ENCODE measurements around the gene FLCN. TPM values are rescaled to one million over a fixed set of nuclear protein-coding genes. Genes with fewer than 3 reads are reported as not detected.

The FLCN gene
- polyA plus RNA-seq, 1 donor from 2014 or later = 34.0 TPM

- Histone ChIP-seq H3K27me3 (ENCODE audit: insufficient read depth, low read depth, low read length) (no peaks in the 10 kb centered on the region), H3K36me3 (ENCODE audit: insufficient read depth, low read length) (no peaks in the 10 kb centered on the region), H3K9me2 (ENCODE audit: insufficient read depth, low read length) (no peaks in the 10 kb centered on the region), H3K9ac (ENCODE audit: low read length) (no peak overlapping the region), H3K9me3 (ENCODE audit: low read length) (no peaks in the 10 kb centered on the region), H3K27ac (ENCODE audit: low read length) (no peak overlapping the region), H2AFZ (ENCODE audit: low read depth, low read length) (no peak overlapping the region), H3K4me3 (ENCODE audit: low read length) (no peak overlapping the region), H3K4me2 (ENCODE audit: low read length) (no peak overlapping the region), H3K79me2 (replicated peaks; ENCODE audit: insufficient read depth, low read length) (no peaks in the 10 kb centered on the region), H4K20me1 (ENCODE audit: insufficient read depth) (no peaks in the 10 kb centered on the region), H3F3A (ENCODE audit: insufficient read depth, low read length, poor library complexity, severe bottlenecking) (no peaks in the 10 kb centered on the region)
- TF ChIP-seq CTCF (IDR thresholded peaks at IDR 0.05; ENCODE audit: poor library complexity, severe bottlenecking) = no peak
- no peak for TF ChIP-seq EP300 (conservative IDR thresholded peaks at IDR 0.05; ENCODE audit: poor library complexity, severe bottlenecking)
- no peak for TF ChIP-seq REST (IDR thresholded peaks at IDR 0.05; ENCODE audit: borderline replicate concordance)
- no peak for TF ChIP-seq RAD21 (conservative IDR thresholded peaks at IDR 0.05)
- no peak for TF ChIP-seq SMC3 (conservative IDR thresholded peaks at IDR 0.05; ENCODE audit: poor library complexity)
- TF ChIP-seq TAF1 (IDR thresholded peaks at IDR 0.05; ENCODE audit: low read depth) = no peak
- TF ChIP-seq POLR2AphosphoS5 (IDR thresholded peaks at IDR 0.05) = no peak
Observed at GRCh38 chr17:17188586-17188985, 48.4 kb downstream of the FLCN start.

- Histone ChIP-seq H3F3A (ENCODE audit: insufficient read depth, low read length, poor library complexity, severe bottlenecking) (no peaks in the 10 kb centered on the region), H3K4me3 (ENCODE audit: low read length) (no peak overlapping the region), H3K27ac (ENCODE audit: low read length) (no peak overlapping the region), H3K4me2 (ENCODE audit: low read length) (no peak overlapping the region), H3K9me2 (ENCODE audit: insufficient read depth, low read length) (no peaks in the 10 kb centered on the region), H3K9ac (ENCODE audit: low read length) (no peak overlapping the region), H4K20me1 (ENCODE audit: insufficient read depth) (no peaks in the 10 kb centered on the region), H3K79me2 (replicated peaks; ENCODE audit: insufficient read depth, low read length) (no peaks in the 10 kb centered on the region), H3K9me3 (ENCODE audit: low read length) (no peaks in the 10 kb centered on the region), H2AFZ (ENCODE audit: low read depth, low read length) (no peak overlapping the region), H3K36me3 (ENCODE audit: insufficient read depth, low read length) (peaks cover 9% of the 10 kb centered on the region), H3K27me3 (ENCODE audit: insufficient read depth, low read depth, low read length) (no peaks in the 10 kb centered on the region)
- TF ChIP-seq EZH2 (IDR thresholded peaks at IDR 0.05; ENCODE audit: borderline replicate concordance, insufficient read depth, low read length, poor library complexity, severe bottlenecking) (no peak), TAF1 (IDR thresholded peaks at IDR 0.05; ENCODE audit: low read depth) (no peak), CTCF (IDR thresholded peaks at IDR 0.05; ENCODE audit: poor library complexity, severe bottlenecking) (no peak)
Observed at GRCh38 chr17:17186551-17187505, 50.1 kb downstream of the FLCN start.

All from neural cell (in vitro differentiated cells).